HepG2 (cell line): ENCODE results near the gene PLAA. TPM values are rescaled to one million over a fixed set of nuclear protein-coding genes. Genes with fewer than 3 reads are reported as not detected.

Source experiments
- ATAC-seq: fragments of 200-7000 bp; cut with Tn5 transposase; 3 replicates; pipeline ENCODE4 v1.9.1; 2020; ENCODE audit warnings: mild to moderate bottlenecking, moderate library complexity
- BruUV-seq: library from RNA; stranded (reverse); fragments of 400-500 nt; replicated peaks from 2 replicates; lab custom pipeline; 2021; lab: Mats Ljungman, UMichigan
- CTCF ChIA-PET: fragments of 300-600 bp; formaldehyde crosslinking; extraction: SDS; loops from one replicate; lab custom pipeline; 2021; ENCODE audit warnings: low total read pairs, inconsistent platforms, low intra/inter-chr PET ratio; lab: Yijun Ruan, JAX
- POLR2A ChIA-PET: fragments of 350-600 bp; sonication (Branson Sonifier 250); formaldehyde crosslinking; loops from one replicate; lab custom pipeline; 2020; ENCODE audit warnings: antibody characterized with exemption, inconsistent platforms; lab: Yijun Ruan, JAX
- DNase-seq: peaks from one replicate; pipeline ENCODE4 v3.0.0-alpha.2; 2015; ENCODE audit warnings: low spot score
- FAIRE-seq: peaks from 3 replicates; lab custom pipeline; 2011; peaks lifted over from hg19 to GRCh38; lab: Jason Lieb, UNC
- H2AFZ ChIP-seq: one replicate; pipeline ENCODE4 v1.6.1; 2011; ENCODE audit warnings: low read length, inconsistent platforms
- H3K27ac ChIP-seq: fragments of 300-600 bp; 3 replicates; pipeline ENCODE4 v1.8.0; 2011; ENCODE audit warnings: mixed run types, mild to moderate bottlenecking, mixed read lengths, low read length, inconsistent platforms; ENCODE audit not compliant: insufficient read depth; ENCODE audit errors: extremely low read length
- H3K27me3 ChIP-seq, 2 experiments: fragments of 200-600 bp in 1 of 2; 2 replicates in 1 of 2; 3 replicates in 1 of 2; pipeline versions ENCODE4 v1.6.0 to v1.8.0; 2011; ENCODE audit warnings: low read length in 2 of 2, mild to moderate bottlenecking in 2 of 2, moderate library complexity in 2 of 2, inconsistent platforms in 1 of 2; ENCODE audit not compliant: insufficient read depth in 2 of 2, control insufficient read depth in 1 of 2
- H3K36me3 ChIP-seq, 2 experiments: fragments of 200-600 bp in 1 of 2; replicated peaks in 1 of 2; 2 replicates in 1 of 2; 3 replicates in 1 of 2; pipeline versions ENCODE4 v1.5.1 to v1.8.0; 2011; ENCODE audit warnings: low read length in 2 of 2, inconsistent platforms in 1 of 2; ENCODE audit not compliant: insufficient read depth in 2 of 2, control insufficient read depth in 1 of 2
- H3K4me1 ChIP-seq: 2 replicates; pipeline ENCODE4 v1.5.1; 2012; ENCODE audit warnings: low read length, inconsistent platforms; ENCODE audit not compliant: insufficient read depth
- H3K4me2 ChIP-seq: 2 replicates; pipeline ENCODE4 v1.6.0; 2011; ENCODE audit warnings: low read depth, low read length, inconsistent platforms
- H3K4me3 ChIP-seq, 3 experiments: fragments of 200-600 bp in 1 of 3; sonication (generic), shearing (Covaris generic) in 1 of 3; replicated peaks in 1 of 3; 2 replicates each; pipeline ENCODE4 v1.5.1; 2011 to 2016; ENCODE audit warnings: low read length in 3 of 3, inconsistent platforms in 2 of 3, low read depth in 2 of 3, mild to moderate bottlenecking in 2 of 3, control low read depth in 1 of 3, mixed read lengths in 1 of 3; ENCODE audit not compliant: insufficient read depth in 1 of 3
- H3K79me2 ChIP-seq: one replicate; pipeline ENCODE4 v1.6.1; 2011; ENCODE audit warnings: low read length, inconsistent platforms; ENCODE audit not compliant: insufficient read depth
- H3K9ac ChIP-seq: 2 replicates; pipeline ENCODE4 v1.6.0; 2011; ENCODE audit warnings: mild to moderate bottlenecking, low read depth, low read length, inconsistent platforms; ENCODE audit not compliant: insufficient read depth
- H3K9me3 ChIP-seq: 2 replicates; pipeline ENCODE4 v1.5.1; 2012; ENCODE audit warnings: mild to moderate bottlenecking, low read length
- H4K20me1 ChIP-seq: 2 replicates; pipeline ENCODE4 v1.6.0; 2011; ENCODE audit warnings: inconsistent platforms, mild to moderate bottlenecking, low read length, moderate library complexity; ENCODE audit not compliant: insufficient read depth
- ARNT ChIP-seq: fragments of 450-650 bp; IDR thresholded peaks from 2 replicates; pipeline ENCODE4 v1.6.1; 2017
- ATF1 ChIP-seq: IDR thresholded peaks from 2 replicates; pipeline ENCODE4 v1.6.1; 2016; ENCODE audit warnings: mild to moderate bottlenecking, control low read depth
- CBX1 ChIP-seq: IDR thresholded peaks from one replicate; pipeline ENCODE4 v1.6.1; 2016; ENCODE audit warnings: antibody characterized with exemption, low read depth
- CBX2 ChIP-seq, 2 experiments: fragments of 200-600 bp in 1 of 2; sonication (generic); formaldehyde crosslinking in 1 of 2; IDR thresholded peaks; 2 replicates each; pipeline versions ENCODE4 v1.7.0 to v1.8.1; 2018 to 2022; ENCODE audit warnings: low read depth in 2 of 2, low read length in 1 of 2, mild to moderate bottlenecking in 1 of 2, missing genetic modification reagents in 1 of 2
- DPF2 ChIP-seq: sonication (generic); formaldehyde crosslinking; IDR thresholded peaks from 2 replicates; pipeline ENCODE4 v1.4.0; 2020; ENCODE audit warnings: mild to moderate bottlenecking, low read depth, missing genetic modification reagents, borderline replicate concordance
- HDAC2 ChIP-seq: sonication (generic); formaldehyde crosslinking; IDR thresholded peaks from 2 replicates; pipeline ENCODE4 v1.4.0; 2020; ENCODE audit warnings: missing genetic modification reagents
- PITX1 ChIP-seq: sonication (generic); formaldehyde crosslinking; IDR thresholded peaks from 2 replicates; pipeline ENCODE4 v1.5.1; 2020; ENCODE audit warnings: mild to moderate bottlenecking, missing genetic modification reagents
- RARA ChIP-seq: IDR thresholded peaks from 2 replicates; pipeline ENCODE4 v1.6.1; 2016; ENCODE audit warnings: missing genetic modification reagents, missing compliant biosample characterization
- SETDB1 ChIP-seq: sonication (generic); formaldehyde crosslinking; IDR thresholded peaks from 2 replicates; pipeline ENCODE4 v1.5.1; 2020; ENCODE audit warnings: missing genetic modification reagents, mild to moderate bottlenecking, borderline replicate concordance
- THAP11 ChIP-seq: IDR thresholded peaks from 2 replicates; pipeline ENCODE4 v1.6.1; 2016; ENCODE audit warnings: missing biosample characterization, missing genetic modification reagents
- THYN1 ChIP-seq: sonication (generic); formaldehyde crosslinking; IDR thresholded peaks from 2 replicates; pipeline ENCODE4 v1.8.1; 2023; ENCODE audit warnings: low read depth, mild to moderate bottlenecking, moderate library complexity, missing genetic modification reagents, borderline replicate concordance
- ZBTB8A ChIP-seq: sonication (generic); formaldehyde crosslinking; IDR thresholded peaks from 2 replicates; pipeline ENCODE4 v1.4.0; 2020; ENCODE audit warnings: mild to moderate bottlenecking, low read depth, missing genetic modification reagents, borderline replicate concordance
- ZNF17 ChIP-seq: sonication (generic); formaldehyde crosslinking; IDR thresholded peaks from 2 replicates; pipeline ENCODE4 v1.5.0; 2020; ENCODE audit warnings: mild to moderate bottlenecking, missing genetic modification reagents
- ZNF7 ChIP-seq: IDR thresholded peaks from 2 replicates; pipeline ENCODE4 v1.6.1; 2016; ENCODE audit warnings: missing biosample characterization, missing genetic modification reagents
- ZNF776 ChIP-seq: sonication (generic); formaldehyde crosslinking; IDR thresholded peaks from 2 replicates; pipeline ENCODE4 v1.4.0; 2020; ENCODE audit warnings: mild to moderate bottlenecking, missing genetic modification reagents
- ZNF816 ChIP-seq: sonication (generic); formaldehyde crosslinking; IDR thresholded peaks from 2 replicates; pipeline ENCODE4 v1.8.0; 2022; ENCODE audit warnings: missing genetic modification reagents, mild to moderate bottlenecking, borderline replicate concordance
- WGBS: methylation state at CpG from one replicate; pipeline ENCODE4 v1.1.6; 2017; ENCODE audit warnings: low lambda C conversion rate; 5-methylcytosine and 5-hydroxymethylcytosine counted together
- in situ Hi-C: cut with HindIII; loops from 2 replicates; pipeline ENCODE4 v1.10.0; 2017; ENCODE audit warnings: low pct_unique_long_range_greater_than_20kb; ENCODE audit not compliant: extremely low pct_ligation_motif_present
- intact Hi-C: fragments of 100-400 bp; cut with micrococcal nuclease; formaldehyde crosslinking; loops from one replicate; pipeline ENCODE4 v1.10.0; 2022; ENCODE audit not compliant: unreplicated experiment
- polyA plus RNA-seq, 8 experiments: library from polyadenylated mRNA; depleted of rRNA in 3 of 8; stranded (reverse) in 7 of 8; unstranded in 1 of 8; fragments of >200 nt; fragmentation: Illumina TruSeq in 4 of 8; extraction: Trizol in 4 of 8; gene quantifications; 2 replicates each; pipeline versions ENCODE4 v1.2.1 to v1.2.3, GENCODE V29; 2011 to 2016; ENCODE audit warnings: low read depth in 4 of 8, missing spikeins in 1 of 8, mixed read lengths in 1 of 8; ENCODE audit not compliant: insufficient read depth in 1 of 8
- total RNA-seq, 5 experiments: library from RNA; depleted of rRNA; stranded (reverse); fragments of >200 nt; fragmentation: Illumina TruSeq; extraction: Trizol; gene quantifications; 2 replicates each; pipeline ENCODE4 v1.2.3, GENCODE V29; 2016; ENCODE audit warnings: low read depth in 1 of 5
- TF ChIP-seq, protein P1 (sequence below): sonication (generic); formaldehyde crosslinking; IDR thresholded peaks from 2 replicates; pipeline ENCODE4 v1.5.1; 2020; ENCODE audit warnings: missing genetic modification reagents, mild to moderate bottlenecking, borderline replicate concordance
- TF ChIP-seq, protein P2 (sequence below): sonication (generic); formaldehyde crosslinking; IDR thresholded peaks from 2 replicates; pipeline ENCODE4 v1.8.1; 2023; ENCODE audit warnings: mild to moderate bottlenecking, missing genetic modification reagents, borderline replicate concordance

The PLAA gene
- total and polyA plus RNA-seq, 2 of the 13 experiments (the other 11 are each of a cell fraction or from before 2014, with no cell fraction given) = 5.8 to 22.9 TPM

DNA sequence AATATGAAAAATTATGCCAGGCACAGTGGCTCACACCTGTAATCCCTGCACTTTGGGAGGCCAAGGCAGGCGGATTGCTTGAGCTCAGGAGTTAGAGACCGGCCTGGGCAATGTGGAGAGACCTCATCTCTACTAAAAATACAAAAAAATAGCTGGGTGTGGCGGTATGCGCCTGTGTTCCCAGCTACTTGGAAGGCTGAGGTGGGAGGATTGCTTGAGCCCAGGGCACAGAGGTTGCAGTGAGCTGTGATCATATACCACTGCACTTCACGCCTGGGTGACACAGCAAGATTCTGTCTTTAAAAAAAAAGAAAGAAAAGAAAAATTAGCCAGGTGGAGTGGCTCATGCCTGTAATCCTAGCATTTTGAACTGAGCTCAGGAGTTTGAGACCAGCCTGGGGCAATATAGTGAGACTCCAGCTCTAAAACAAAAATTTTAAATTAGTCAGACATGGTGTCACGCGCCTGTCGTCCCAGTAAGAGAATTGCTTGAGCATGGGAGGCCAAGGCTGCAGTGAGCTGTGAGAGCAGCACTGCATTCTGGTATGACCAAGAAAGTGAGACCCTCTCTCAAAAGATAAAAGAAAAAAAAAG is 18.0 kb downstream of the PLAA start:
- H4K20me1 ChIP-seq = no peaks in the 10 kb centered on the region; the same call in 1 of the 2 replicates
- no peak for FAIRE-seq
- H3K79me2 ChIP-seq = no peaks in the 10 kb centered on the region
- H3K36me3 ChIP-seq = peaks cover 7 to 31% of the 10 kb centered on the region in 2 experiments
- in situ Hi-C loops = no loop called here
- H3K9me3 ChIP-seq = no peaks in the 10 kb centered on the region
- no peak for DNase-seq
- no peak for TF ChIP-seq THAP11 (CRISPR knock-in tag)
- TF ChIP-seq CBX2 (IDR thresholded peaks at IDR 0.05; ENCODE audit: low read depth, low read length) = no peak
- TF ChIP-seq CBX2 (CRISPR knock-in tag; IDR thresholded peaks at IDR 0.05; ENCODE audit: low read depth) = no peak
- no peak for TF ChIP-seq PITX1 (CRISPR knock-in tag)
- no peak for TF ChIP-seq DPF2
- no peak for TF ChIP-seq ATF1 (CRISPR knock-in tag)
- no peak overlapping the region for H2AFZ ChIP-seq
- WGBS = 98% methylated on average over 8 of the region's 8 CpGs
- no peak overlapping the region for H3K4me2 ChIP-seq
- no peaks in the 10 kb centered on the region for H3K4me1 ChIP-seq
- no TSS peak for BruUV-seq
- no peaks in the 10 kb centered on the region for H3K27me3 ChIP-seq
- no peak overlapping the region for H3K9ac ChIP-seq
- H3K4me3 ChIP-seq = no peak overlapping the region
- CTCF ChIA-PET = no interaction called here
- intact Hi-C loops = no loop called here
- H3K27ac ChIP-seq = no peak overlapping the region
- ATAC-seq = no peak
- POLR2A ChIA-PET = no interaction called here

DNA sequence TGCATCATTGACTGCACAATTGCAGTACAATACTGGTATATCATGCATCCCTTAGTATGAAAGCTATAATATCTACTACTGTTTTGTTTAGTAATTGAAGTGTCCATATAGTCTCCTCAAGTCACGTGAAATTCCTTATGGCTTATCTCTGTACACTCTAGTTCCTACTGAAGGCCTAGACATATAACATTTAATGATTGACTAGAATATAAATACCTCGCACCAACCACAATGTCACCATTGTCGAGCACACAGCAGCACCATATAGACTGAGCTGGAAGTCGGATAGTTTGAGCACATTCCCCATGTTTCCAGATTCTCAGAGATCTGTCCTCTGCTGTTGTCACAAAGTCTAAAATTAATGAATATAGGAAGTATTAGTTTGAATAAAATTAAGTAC is 21.4 kb downstream of the PLAA start:
- Histone ChIP-seq H3K79me2 (no peaks in the 10 kb centered on the region), H3K4me3 (no peak overlapping the region), H2AFZ (no peak overlapping the region), H3K36me3 (peaks cover 11 to 58% of the 10 kb centered on the region in 2 experiments), H3K4me1 (no peaks in the 10 kb centered on the region), H4K20me1 (no peaks in the 10 kb centered on the region; the same call in 1 of the 2 replicates), H3K27me3 (no peaks in the 10 kb centered on the region), H3K9me3 (no peaks in the 10 kb centered on the region), H3K9ac (no peak overlapping the region), H3K27ac (no peak overlapping the region), H3K4me2 (no peak overlapping the region)
- intact Hi-C loops (no loop called here), in situ Hi-C loops (no loop called here)
- 89% methylated on average over 4 of the region's 4 CpGs for WGBS
- ChIA-PET POLR2A (no interaction called here), CTCF (no interaction called here)
- no peak for DNase-seq
- no peak for FAIRE-seq
- ATAC-seq = no peak
- BruUV-seq = no TSS peak
- no peak for TF ChIP-seq ZNF17 (CRISPR knock-in tag)
- no peak for TF ChIP-seq ZNF7 (CRISPR knock-in tag)
- no peak for TF ChIP-seq HDAC2 (CRISPR knock-in tag)
- TF ChIP-seq, protein P1, sequence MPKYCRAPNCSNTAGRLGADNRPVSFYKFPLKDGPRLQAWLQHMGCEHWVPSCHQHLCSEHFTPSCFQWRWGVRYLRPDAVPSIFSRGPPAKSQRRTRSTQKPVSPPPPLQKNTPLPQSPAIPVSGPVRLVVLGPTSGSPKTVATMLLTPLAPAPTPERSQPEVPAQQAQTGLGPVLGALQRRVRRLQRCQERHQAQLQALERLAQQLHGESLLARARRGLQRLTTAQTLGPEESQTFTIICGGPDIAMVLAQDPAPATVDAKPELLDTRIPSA = no peak
- TF ChIP-seq CBX1 = no peak
- TF ChIP-seq RARA = no peak
- no peak for TF ChIP-seq ZNF816 (CRISPR knock-in tag)
- TF ChIP-seq ZNF776 (CRISPR knock-in tag) = no peak
- no peak for TF ChIP-seq ZBTB8A (CRISPR knock-in tag)
- no peak for TF ChIP-seq SETDB1 (CRISPR knock-in tag)
- TF ChIP-seq ARNT = no peak
- TF ChIP-seq, protein P2, sequence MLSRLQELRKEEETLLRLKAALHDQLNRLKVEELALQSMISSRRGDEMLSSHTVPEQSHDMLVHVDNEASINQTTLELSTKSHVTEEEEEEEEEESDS (CRISPR knock-in tag) = no peak
- no peak for TF ChIP-seq THYN1 (CRISPR knock-in tag)
